ENCODE measurements around the gene DNAI2.

DNAI2 gene

GRCh38 chr17:74307984-74308773 is 34.1 kb downstream of the DNAI2 start:
- Histone ChIP-seq H3K4me2 (peak overlapping the region; percentile 52 to 93 (median 79)), H3K4me3 (no peak overlapping the region), H3K4me1 (peaks cover 60 to 79% (median 70%) of the 10 kb centered on the region in 10 experiments), H3K27ac (peak overlapping the region in 9 of 11 experiments; percentile 18 to 96 (median 92); a peak in 17 of 22 replicates), H3K9me3 (replicated peaks in 1 of 11) (peaks cover 6 to 17% (median 10%) of the 10 kb centered on the region in 11 experiments; a peak in 21 of 22 replicates), H4K20me1 (no peaks in the 10 kb centered on the region), H3K9ac (peak overlapping the region in 8 of 11 experiments; percentile 3 to 57 (median 43); a peak in 12 of 22 replicates), H3K36me3 (peaks cover 0 to 7% (median 0%) of the 10 kb centered on the region in 11 experiments; a peak in 1 of 22 replicates), H3K27me3 (no peaks in the 10 kb centered on the region)
- no peak for TF ChIP-seq Cebpa-rat (IDR thresholded peaks at IDR 0.05)

GRCh38 chr17:74309902-74310301 is 35.9 kb downstream of the DNAI2 start:
- no peak overlapping the region for H3K4me3 ChIP-seq
- peaks cover 43 to 74% (median 63%) of the 10 kb centered on the region in 10 experiments for H3K4me1 ChIP-seq
- peaks cover 6 to 23% (median 12%) of the 10 kb centered on the region in 11 experiments; a peak in 21 of 22 replicates for H3K9me3 ChIP-seq (replicated peaks in 1 of 11)
- TF ChIP-seq Cebpa-rat (IDR thresholded peaks at IDR 0.05) = no peak
- H3K27me3 ChIP-seq = no peaks in the 10 kb centered on the region
- peak overlapping the region; percentile 63 to 93 (median 79) for H3K4me2 ChIP-seq
- peaks cover 0 to 7% (median 0%) of the 10 kb centered on the region in 11 experiments; a peak in 1 of 22 replicates for H3K36me3 ChIP-seq
- no peaks in the 10 kb centered on the region for H4K20me1 ChIP-seq
- H3K27ac ChIP-seq = peak overlapping the region in 6 of 11 experiments; percentile 13 to 50 (median 24); a peak in 5 of 22 replicates
- peak overlapping the region in 6 of 11 experiments; percentile 9 to 42 (median 34); a peak in 5 of 22 replicates for H3K9ac ChIP-seq

GRCh38 chr17:74314877-74315276 is 40.8 kb downstream of the DNAI2 start:
- no peaks in the 10 kb centered on the region for H3K27me3 ChIP-seq
- no peak overlapping the region for H3K9ac ChIP-seq
- H3K36me3 ChIP-seq = peaks cover 0 to 7% (median 0%) of the 10 kb centered on the region in 11 experiments; a peak in 1 of 22 replicates
- no peak overlapping the region for H3K4me3 ChIP-seq
- no peaks in the 10 kb centered on the region for H4K20me1 ChIP-seq
- no peak for TF ChIP-seq Cebpa-rat (IDR thresholded peaks at IDR 0.05)
- H3K27ac ChIP-seq = no peak overlapping the region
- H3K4me1 ChIP-seq = peaks cover 2 to 33% (median 17%) of the 10 kb centered on the region in 10 experiments; a peak in 19 of 20 replicates
- peaks cover 6 to 23% (median 12%) of the 10 kb centered on the region in 11 experiments; a peak in 21 of 22 replicates for H3K9me3 ChIP-seq (replicated peaks in 1 of 11)
- no peak overlapping the region for H3K4me2 ChIP-seq

- Histone ChIP-seq H3K9me3 (replicated peaks in 1 of 11) (peaks cover 6 to 23% (median 12%) of the 10 kb centered on the region in 11 experiments; a peak in 21 of 22 replicates), H3K36me3 (peaks cover 0 to 7% (median 0%) of the 10 kb centered on the region in 11 experiments; a peak in 1 of 22 replicates), H3K27me3 (no peaks in the 10 kb centered on the region), H3K4me2 (no peak overlapping the region), H3K4me1 (peaks cover 0 to 25% (median 14%) of the 10 kb centered on the region in 10 experiments; a peak in 15 of 20 replicates), H3K27ac (no peak overlapping the region), H3K9ac (no peak overlapping the region), H4K20me1 (no peaks in the 10 kb centered on the region), H3K4me3 (no peak overlapping the region)
- no peak for TF ChIP-seq Cebpa-rat (IDR thresholded peaks at IDR 0.05)
Measured at GRCh38 chr17:74316220-74316619, 42.2 kb downstream of the DNAI2 start.

- Histone ChIP-seq H3K9me3 (replicated peaks in 1 of 11) (peaks cover 6 to 17% (median 12%) of the 10 kb centered on the region in 11 experiments; a peak in 21 of 22 replicates), H3K27ac (no peak overlapping the region), H3K36me3 (peaks cover 0 to 7% (median 0%) of the 10 kb centered on the region in 11 experiments; a peak in 1 of 22 replicates), H4K20me1 (no peaks in the 10 kb centered on the region; a peak in 1 of 22 replicates), H3K4me2 (peak overlapping the region in 1 of 11 experiments; percentile 9; a peak in 1 of 22 replicates), H3K27me3 (no peaks in the 10 kb centered on the region), H3K4me1 (peaks cover 0 to 25% (median 14%) of the 10 kb centered on the region in 10 experiments; a peak in 15 of 20 replicates), H3K9ac (no peak overlapping the region), H3K4me3 (no peak overlapping the region)
- TF ChIP-seq Cebpa-rat (IDR thresholded peaks at IDR 0.05) = no peak
Measured at GRCh38 chr17:74317071-74317470, 43.0 kb downstream of the DNAI2 start.

GRCh38 chr17:74318391-74318790 is 44.4 kb downstream of the DNAI2 start:
- TF ChIP-seq Cebpa-rat (IDR thresholded peaks at IDR 0.05) = no peak
- Histone ChIP-seq H4K20me1 (no peaks in the 10 kb centered on the region; a peak in 1 of 22 replicates), H3K27me3 (no peaks in the 10 kb centered on the region), H3K4me1 (peaks cover 0 to 22% (median 10%) of the 10 kb centered on the region in 10 experiments; a peak in 15 of 20 replicates), H3K4me3 (no peak overlapping the region), H3K9me3 (replicated peaks in 1 of 11) (peaks cover 0 to 4% (median 0%) of the 10 kb centered on the region in 11 experiments; a peak in 6 of 22 replicates), H3K4me2 (no peak overlapping the region), H3K36me3 (no peaks in the 10 kb centered on the region), H3K27ac (no peak overlapping the region), H3K9ac (no peak overlapping the region)

GRCh38 chr17:74324521-74324920 is 50.5 kb downstream of the DNAI2 start:
- no peak for TF ChIP-seq Cebpa-rat (IDR thresholded peaks at IDR 0.05)
- H3K27me3 ChIP-seq = peaks cover 7 to 42% (median 18%) of the 10 kb centered on the region in 11 experiments; a peak in 19 of 22 replicates
- H4K20me1 ChIP-seq = peaks cover 0 to 7% (median 0%) of the 10 kb centered on the region in 11 experiments; a peak in 2 of 22 replicates
- H3K9ac ChIP-seq = peak overlapping the region in 4 of 11 experiments; percentile 15 to 64 (median 44); a peak in 1 of 22 replicates
- peak overlapping the region in 2 of 11 experiments; percentile 50 to 66; a peak in 3 of 22 replicates for H3K27ac ChIP-seq
- H3K4me2 ChIP-seq = peak overlapping the region; percentile 90 to 100 (median 99); a peak in 20 of 22 replicates
- peaks cover 28 to 61% (median 51%) of the 10 kb centered on the region in 10 experiments for H3K4me1 ChIP-seq
- H3K4me3 ChIP-seq = no peak overlapping the region
- no peaks in the 10 kb centered on the region for H3K36me3 ChIP-seq
- no peaks in the 10 kb centered on the region for H3K9me3 ChIP-seq (replicated peaks in 1 of 11)

GRCh38 chr17:74325376-74325742 is 51.3 kb downstream of the DNAI2 start:
- peaks cover 28 to 65% (median 56%) of the 10 kb centered on the region in 10 experiments for H3K4me1 ChIP-seq
- peaks cover 0 to 7% (median 0%) of the 10 kb centered on the region in 11 experiments; a peak in 3 of 22 replicates for H4K20me1 ChIP-seq
- H3K9ac ChIP-seq = peak overlapping the region; percentile 35 to 65 (median 60); a peak in 17 of 22 replicates
- peak overlapping the region; percentile 48 to 68 (median 55); a peak in 19 of 20 replicates for H3K4me3 ChIP-seq
- peak overlapping the region in 7 of 11 experiments; percentile 16 to 66 (median 50); a peak in 12 of 22 replicates for H3K27ac ChIP-seq
- TF ChIP-seq Cebpa-rat (IDR thresholded peaks at IDR 0.05) = no peak
- H3K36me3 ChIP-seq = no peaks in the 10 kb centered on the region
- peak overlapping the region; percentile 90 to 100 (median 99) for H3K4me2 ChIP-seq
- H3K9me3 ChIP-seq (replicated peaks in 1 of 11) = no peaks in the 10 kb centered on the region
- peaks cover 7 to 42% (median 18%) of the 10 kb centered on the region in 11 experiments; a peak in 19 of 22 replicates for H3K27me3 ChIP-seq

Measured in BLaER1 treated with 17β-estradiol and CSF1 and Interleukin-3, amounts not matched to agents 10 nM and 100 nM (cell line).